T follicular helper cell (primary cell): ENCODE data around the gene CSNK2A2.

Source experiments
- DNase-seq: peaks from one replicate; pipeline ENCODE4 v3.0.0-alpha.2; 2020; ENCODE audit warnings: low read depth

The CSNK2A2 gene

GRCh38 chr16:58110571-58111301 lies 87.2 kb downstream of the CSNK2A2 start:
- no peak for DNase-seq

- DNase-seq: no peak
These were observed 88.0 kb downstream of the CSNK2A2 start for GRCh38 chr16:58109881-58110280.

GRCh38 chr16:58109330-58109729 lies 88.6 kb downstream of the CSNK2A2 start:
- DNase-seq: no peak
